Uterus (tissue), 4 donors: ENCODE data around the gene TNFAIP8L3. TPM values are rescaled to one million over a fixed set of nuclear protein-coding genes. Genes with fewer than 3 reads are reported as not detected.

Experiments
- DNase-seq, 2 donors: peaks; one replicate each; pipeline ENCODE4 v3.0.0-alpha.2; 2019 to 2020
- H3K27ac ChIP-seq, 2 donors: fragments of 200-600 bp; sonication (generic); 1 replicate in 1 of 2; 2 replicates in 1 of 2; pipeline ENCODE4 v1.5.1; 2016 to 2018
- H3K27me3 ChIP-seq, 2 donors: fragments of 200-600 bp; sonication (generic); one replicate each; pipeline ENCODE4 v1.5.1; 2018 to 2019; ENCODE audit warnings: control low read depth in 1 of 2
- H3K36me3 ChIP-seq, 2 donors: fragments of 200-600 bp; sonication (generic); one replicate each; pipeline ENCODE4 v1.5.1; 2019; ENCODE audit warnings: control low read depth in 1 of 2
- H3K4me1 ChIP-seq, 2 donors: fragments of 200-600 bp; sonication (generic); one replicate each; pipeline ENCODE4 v1.5.1; 2018 to 2019; ENCODE audit warnings: control low read depth in 1 of 2
- H3K4me3 ChIP-seq, 2 donors: fragments of 200-600 bp; sonication (generic); 1 replicate in 1 of 2; 2 replicates in 1 of 2; pipeline ENCODE4 v1.5.1; 2018 to 2019; ENCODE audit warnings: mild to moderate bottlenecking in 1 of 2
- H3K9me3 ChIP-seq, 2 donors: fragments of 200-600 bp; sonication (generic); one replicate each; pipeline ENCODE4 v1.5.1; 2019; ENCODE audit warnings: control low read depth in 1 of 2
- POLR2A ChIP-seq, 2 donors: fragments of 450-650 bp; IDR thresholded peaks; one replicate each; pipeline ENCODE4 v1.6.1; 2016; ENCODE audit warnings: antibody characterized with exemption in 2 of 2, mild to moderate bottlenecking in 1 of 2, moderate library complexity in 1 of 2
- intact Hi-C: fragments of 100-400 bp; cut with DNase I; formaldehyde crosslinking; loops from one replicate; pipeline ENCODE4 v1.15.1; 2023; ENCODE audit warnings: low total_unique reads
- total RNA-seq, 4 donors: library from RNA; depleted of rRNA in 3 of 4; stranded (reverse); fragments of >200 nt in 3 of 4; gene quantifications; one replicate each; pipeline versions ENCODE4 v1.1.0 to v1.2.4, GENCODE V29; 2014 to 2023
- TF ChIP-seq, protein P1 (sequence below), 4 experiments: fragments of 200-600 bp in 2 of 4; fragments of 450-650 bp in 2 of 4; sonication (generic) in 2 of 4; IDR thresholded peaks; one replicate each; pipeline ENCODE4 v1.5.1; 2016 to 2019; ENCODE audit warnings: antibody characterized with exemption in 4 of 4, mild to moderate bottlenecking in 2 of 4, moderate library complexity in 1 of 4
- donor health status: DM: yes; HTN: yes; CAD: no.

The TNFAIP8L3 gene
- total RNA-seq, 4 donors from 2014 or later, result 20.0 to 173 (median 43.2) TPM

DNA sequence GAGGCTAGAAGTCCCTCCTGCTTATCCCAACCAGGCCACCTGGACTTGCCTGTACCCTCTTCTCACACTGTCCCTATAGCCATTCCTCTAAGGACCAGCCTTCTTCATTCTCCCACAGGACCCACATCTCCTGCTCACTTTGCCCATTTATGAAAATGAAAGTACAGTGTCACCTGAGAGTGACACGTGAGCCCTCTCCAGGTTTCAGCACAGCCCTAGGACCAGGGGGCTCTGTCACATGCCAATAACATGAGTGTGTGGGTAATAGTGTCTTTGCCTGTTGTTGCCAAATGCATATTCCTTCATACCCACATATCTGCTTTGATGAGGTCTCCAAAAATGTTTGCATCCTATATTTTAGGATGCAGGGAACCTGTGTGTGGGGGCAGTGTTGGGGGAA is 42.3 kb upstream of the TNFAIP8L3 start:
- H3K27ac ChIP-seq, result no peak overlapping the region
- intact Hi-C loops, result no loop called here
- H3K4me3 ChIP-seq, result no peak overlapping the region
- TF ChIP-seq, protein P1, sequence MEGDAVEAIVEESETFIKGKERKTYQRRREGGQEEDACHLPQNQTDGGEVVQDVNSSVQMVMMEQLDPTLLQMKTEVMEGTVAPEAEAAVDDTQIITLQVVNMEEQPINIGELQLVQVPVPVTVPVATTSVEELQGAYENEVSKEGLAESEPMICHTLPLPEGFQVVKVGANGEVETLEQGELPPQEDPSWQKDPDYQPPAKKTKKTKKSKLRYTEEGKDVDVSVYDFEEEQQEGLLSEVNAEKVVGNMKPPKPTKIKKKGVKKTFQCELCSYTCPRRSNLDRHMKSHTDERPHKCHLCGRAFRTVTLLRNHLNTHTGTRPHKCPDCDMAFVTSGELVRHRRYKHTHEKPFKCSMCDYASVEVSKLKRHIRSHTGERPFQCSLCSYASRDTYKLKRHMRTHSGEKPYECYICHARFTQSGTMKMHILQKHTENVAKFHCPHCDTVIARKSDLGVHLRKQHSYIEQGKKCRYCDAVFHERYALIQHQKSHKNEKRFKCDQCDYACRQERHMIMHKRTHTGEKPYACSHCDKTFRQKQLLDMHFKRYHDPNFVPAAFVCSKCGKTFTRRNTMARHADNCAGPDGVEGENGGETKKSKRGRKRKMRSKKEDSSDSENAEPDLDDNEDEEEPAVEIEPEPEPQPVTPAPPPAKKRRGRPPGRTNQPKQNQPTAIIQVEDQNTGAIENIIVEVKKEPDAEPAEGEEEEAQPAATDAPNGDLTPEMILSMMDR (IDR thresholded peaks at IDR 0.05), result no peak
- TF ChIP-seq POLR2A (IDR thresholded peaks at IDR 0.05), result no peak
- DNase-seq, result no peak
- no peaks in the 10 kb centered on the region for H3K4me1 ChIP-seq
- no peaks in the 10 kb centered on the region for H3K9me3 ChIP-seq
- H3K36me3 ChIP-seq, result no peaks in the 10 kb centered on the region
- H3K27me3 ChIP-seq, result no peaks in the 10 kb centered on the region

DNA sequence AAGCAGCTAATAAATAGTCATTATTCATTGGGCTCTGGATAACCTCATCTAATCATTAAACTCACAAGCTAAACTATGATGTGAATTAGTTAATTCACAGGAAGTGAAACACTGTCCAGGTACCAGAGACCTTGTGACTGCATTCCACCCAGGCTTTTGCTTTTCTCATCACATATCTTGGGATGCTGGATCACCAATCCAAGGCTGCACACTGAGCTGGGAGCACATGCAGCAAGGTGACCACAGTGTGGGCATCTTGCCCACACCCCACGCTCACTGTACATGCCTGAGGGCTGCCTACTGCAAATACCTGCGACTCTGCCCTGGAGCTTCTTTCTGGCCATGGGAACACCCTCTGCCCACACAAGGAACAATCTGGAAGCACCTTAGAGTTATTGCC is 40.6 kb upstream of the TNFAIP8L3 start:
- no peaks in the 10 kb centered on the region for H3K27me3 ChIP-seq
- no peaks in the 10 kb centered on the region for H3K4me1 ChIP-seq
- H3K27ac ChIP-seq, result no peak overlapping the region
- TF ChIP-seq, protein P1 (IDR thresholded peaks at IDR 0.05), result no peak
- TF ChIP-seq POLR2A (IDR thresholded peaks at IDR 0.05), result no peak
- intact Hi-C loops, result no loop called here
- no peaks in the 10 kb centered on the region for H3K36me3 ChIP-seq
- no peak overlapping the region for H3K4me3 ChIP-seq
- DNase-seq, result no peak
- H3K9me3 ChIP-seq, result no peaks in the 10 kb centered on the region

DNA sequence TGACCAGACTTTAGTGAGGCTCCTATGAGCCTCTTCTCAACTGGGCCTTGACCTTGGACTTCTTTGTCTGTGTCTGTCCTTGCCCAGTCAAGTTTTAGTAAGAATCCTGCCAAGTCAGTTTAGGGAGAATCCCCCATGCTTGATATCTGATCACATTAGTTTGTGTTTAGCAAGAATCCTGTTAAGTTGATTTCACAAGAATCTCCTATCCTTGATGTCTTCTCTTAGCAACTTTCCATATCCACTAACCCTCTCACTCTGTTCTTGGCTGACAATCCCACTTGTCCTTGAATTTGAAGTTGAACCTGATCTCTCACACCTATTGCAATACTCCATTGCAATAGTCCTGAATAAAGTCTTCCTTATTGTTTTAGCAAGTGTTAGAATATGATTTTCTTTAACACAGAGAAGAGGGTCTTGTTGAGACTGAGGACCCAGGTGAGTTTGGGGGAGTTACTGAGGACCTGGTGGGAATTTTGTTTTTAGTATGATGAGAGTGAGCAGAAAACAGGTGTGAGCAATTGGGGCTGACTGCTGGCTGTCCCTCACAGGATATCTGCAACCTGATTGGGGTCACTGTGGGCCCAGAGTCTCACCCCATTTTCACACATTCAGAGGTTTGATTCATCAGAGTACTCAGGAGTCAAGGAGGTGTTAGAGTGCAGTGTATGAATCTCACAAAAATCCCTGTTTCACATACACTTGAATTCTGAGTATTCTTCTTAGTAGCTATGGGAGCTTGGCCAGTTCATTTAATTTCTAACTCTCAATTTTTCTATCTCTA is 39.9 kb upstream of the TNFAIP8L3 start:
- intact Hi-C loops, result no loop called here
- no peak overlapping the region for H3K27ac ChIP-seq
- no peaks in the 10 kb centered on the region for H3K36me3 ChIP-seq
- H3K9me3 ChIP-seq, result no peaks in the 10 kb centered on the region
- no peak overlapping the region for H3K4me3 ChIP-seq
- H3K4me1 ChIP-seq, result no peaks in the 10 kb centered on the region
- TF ChIP-seq, protein P1 (IDR thresholded peaks at IDR 0.05), result no peak
- no peak for TF ChIP-seq POLR2A (IDR thresholded peaks at IDR 0.05)
- DNase-seq, result no peak
- H3K27me3 ChIP-seq, result no peaks in the 10 kb centered on the region

DNA sequence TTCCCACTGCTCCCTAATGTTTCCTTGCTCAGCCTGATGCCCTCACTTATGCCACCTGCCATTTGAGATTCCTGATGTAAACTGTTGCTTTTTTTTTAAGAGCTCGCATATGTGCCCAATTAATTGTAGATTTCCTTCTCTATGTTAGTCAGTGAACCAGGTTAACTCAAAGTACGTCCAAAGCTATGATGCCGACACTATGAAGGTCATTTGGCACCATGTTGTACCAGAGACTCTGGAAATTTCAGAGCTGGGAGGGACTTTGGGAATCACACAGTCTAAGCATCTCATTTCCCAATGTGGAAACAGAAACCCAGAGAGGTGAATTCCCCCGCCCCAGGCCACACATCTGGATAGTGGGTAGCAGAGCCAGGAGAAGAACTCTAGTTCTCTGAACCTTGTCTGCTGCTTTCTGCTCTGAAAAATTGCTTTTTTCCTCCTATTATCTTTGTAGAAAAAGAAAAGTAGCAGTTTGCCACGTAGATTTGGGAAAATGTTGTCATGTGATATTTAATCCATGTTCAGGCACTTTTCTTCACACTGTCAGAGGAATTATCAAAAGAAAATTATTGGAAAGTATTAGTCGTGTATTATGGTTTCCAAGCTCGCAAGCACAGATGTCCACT is 38.5 kb upstream of the TNFAIP8L3 start:
- Histone ChIP-seq H3K36me3 (no peaks in the 10 kb centered on the region), H3K27ac (peak overlapping the region; percentile 44 to 55), H3K4me3 (no peak overlapping the region), H3K9me3 (no peaks in the 10 kb centered on the region), H3K4me1 (no peaks in the 10 kb centered on the region), H3K27me3 (no peaks in the 10 kb centered on the region)
- intact Hi-C loops, result no loop called here
- no peak for DNase-seq
- no peak for TF ChIP-seq POLR2A (IDR thresholded peaks at IDR 0.05)
- TF ChIP-seq, protein P1 (IDR thresholded peaks at IDR 0.05), result no peak

DNA sequence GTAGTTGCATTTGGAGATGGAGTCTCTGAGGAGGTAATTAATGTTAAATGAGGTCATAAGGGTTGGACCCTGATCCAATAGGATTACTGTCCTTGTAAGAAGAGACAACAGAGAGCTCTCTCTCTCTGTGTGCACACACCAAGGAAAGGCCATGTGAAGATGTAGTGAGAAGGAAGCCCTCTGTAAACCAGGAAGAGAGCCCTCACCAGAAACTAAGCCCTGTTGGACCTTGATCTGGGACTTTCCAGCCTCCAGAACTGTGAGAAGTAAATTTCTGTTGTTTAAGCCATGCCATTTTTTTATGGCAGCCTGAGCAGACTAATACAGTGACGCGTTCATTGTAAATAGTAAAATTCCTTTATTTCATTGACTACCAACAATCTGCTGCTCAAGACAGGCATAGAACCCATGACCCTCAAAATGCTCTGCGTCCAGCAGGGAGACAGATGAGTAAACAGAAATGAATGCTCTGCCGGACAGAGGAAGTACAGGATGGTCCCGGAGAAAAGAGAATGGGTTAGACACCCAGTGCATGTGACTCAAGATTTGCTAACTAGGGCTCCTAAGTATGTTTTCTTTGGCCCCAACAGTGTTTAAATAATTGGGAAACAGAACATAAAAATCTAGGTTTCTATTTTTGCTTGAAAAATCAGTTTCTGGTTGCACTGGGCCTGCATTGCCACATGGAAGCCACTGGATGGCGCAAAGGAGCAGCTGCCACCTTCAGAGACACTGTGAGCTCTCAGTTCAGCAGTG is 37.9 kb upstream of the TNFAIP8L3 start:
- Histone ChIP-seq H3K27me3 (no peaks in the 10 kb centered on the region), H3K4me1 (no peaks in the 10 kb centered on the region), H3K9me3 (no peaks in the 10 kb centered on the region), H3K36me3 (no peaks in the 10 kb centered on the region), H3K27ac (peak overlapping the region; percentile 29 to 55), H3K4me3 (no peak overlapping the region)
- peak; percentile 56 to 74 for DNase-seq
- TF ChIP-seq POLR2A (IDR thresholded peaks at IDR 0.05), result no peak
- TF ChIP-seq, protein P1 (IDR thresholded peaks at IDR 0.05), result peak; percentile 52 to 83 (median 66)
- intact Hi-C loops, result no loop called here
